GM21786 (cell line): Measurements from ENCODE around the gene CLPTM1L.
"Not testable (repeated sequence)": the region's sequence is repeated elsewhere in the genome, so short reads cannot be mapped to it uniquely, and the experiment has no call there.

ENCODE experiments used
- ATAC-seq: cut with Tn5 transposase; IDR thresholded peaks from one replicate; pipeline ENCODE4 v1.9.1; 2021; ENCODE audit not compliant: unreplicated experiment

The CLPTM1L gene

GRCh38 chr5:1294206-1294834, 50.6 kb downstream of the CLPTM1L start:
- no peak for ATAC-seq

- no peak for ATAC-seq
These were observed 51.3 kb downstream of the CLPTM1L start for GRCh38 chr5:1293416-1294205.

- ATAC-seq, result no peak
These were observed 52.0 kb downstream of the CLPTM1L start for GRCh38 chr5:1292846-1293415.

GRCh38 chr5:1292139-1292538, 52.8 kb downstream of the CLPTM1L start:
- no peak for ATAC-seq

- ATAC-seq, result no peak
These were observed 53.3 kb downstream of the CLPTM1L start for GRCh38 chr5:1291611-1292080.

GRCh38 chr5:1290956-1291355, 53.9 kb downstream of the CLPTM1L start:
- not testable (repeated sequence) for ATAC-seq

GRCh38 chr5:1289559-1289958, 55.3 kb downstream of the CLPTM1L start:
- not testable (repeated sequence) for ATAC-seq

GRCh38 chr5:1288439-1289335, 56.2 kb downstream of the CLPTM1L start:
- ATAC-seq, result no peak

- ATAC-seq, result no peak
These were observed 59.0 kb downstream of the CLPTM1L start for GRCh38 chr5:1285883-1286291.

GRCh38 chr5:1285141-1285540, 59.8 kb downstream of the CLPTM1L start:
- ATAC-seq, result no peak

- not testable (repeated sequence) for ATAC-seq
These were observed 60.4 kb downstream of the CLPTM1L start for GRCh38 chr5:1284336-1284970.

- ATAC-seq, result not testable (repeated sequence)
These were observed 61.2 kb downstream of the CLPTM1L start for GRCh38 chr5:1283729-1284041.

GRCh38 chr5:1282993-1283728, 61.7 kb downstream of the CLPTM1L start:
- ATAC-seq, result not testable (repeated sequence)

- no peak for ATAC-seq
These were observed 62.5 kb downstream of the CLPTM1L start for GRCh38 chr5:1282131-1282992.

- ATAC-seq, result no peak
These were observed 63.6 kb downstream of the CLPTM1L start for GRCh38 chr5:1281038-1281882.

- no peak for ATAC-seq
These were observed 64.5 kb downstream of the CLPTM1L start for GRCh38 chr5:1280177-1281037.

- no peak for ATAC-seq
These were observed 65.3 kb downstream of the CLPTM1L start for GRCh38 chr5:1279443-1280151.
